Suprapubic skin (tissue), 3 donors: Measurements from ENCODE around the gene TENM3.

Experiments
- EP300 ChIP-seq: sonication (generic); formaldehyde crosslinking; IDR thresholded peaks from one replicate; pipeline ENCODE4 v1.6.1; 2017; ENCODE audit warnings: antibody characterized with exemption
- POLR2A ChIP-seq, 2 donors: fragments of 450-650 bp; IDR thresholded peaks; one replicate each; pipeline ENCODE4 v1.6.1; 2017; ENCODE audit warnings: antibody characterized with exemption in 2 of 2, mild to moderate bottlenecking in 2 of 2, moderate library complexity in 2 of 2
- TF ChIP-seq, protein P1 (sequence below), 2 donors: fragments of 200-600 bp in 1 of 2; fragments of 450-650 bp in 1 of 2; sonication (generic) in 1 of 2; IDR thresholded peaks; one replicate each; pipeline ENCODE4 v1.5.1; 2016 to 2019; ENCODE audit warnings: antibody characterized with exemption in 2 of 2, mild to moderate bottlenecking in 1 of 2, moderate library complexity in 1 of 2

DNA sequence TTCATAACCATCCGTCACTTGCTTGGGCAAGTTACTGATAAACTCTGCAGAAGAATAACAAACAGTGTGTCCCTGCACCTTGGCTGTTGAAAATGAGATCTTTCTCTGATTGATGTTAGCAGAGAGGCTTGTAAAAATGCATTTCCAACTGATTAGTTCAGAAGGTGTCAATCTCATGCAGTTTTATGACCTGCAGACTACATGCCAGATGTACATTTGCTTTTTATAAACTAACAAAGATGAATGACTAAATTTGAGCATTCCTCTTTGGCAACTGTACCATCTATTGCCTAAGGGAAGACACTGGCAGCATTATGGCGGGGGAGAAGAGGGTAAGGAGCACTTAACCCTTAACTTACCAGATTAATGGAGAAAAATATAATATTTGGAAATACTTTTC, 481.2 kb downstream of the TENM3 start:
- TF ChIP-seq POLR2A (IDR thresholded peaks at IDR 0.05), result no peak
- TF ChIP-seq, protein P1, sequence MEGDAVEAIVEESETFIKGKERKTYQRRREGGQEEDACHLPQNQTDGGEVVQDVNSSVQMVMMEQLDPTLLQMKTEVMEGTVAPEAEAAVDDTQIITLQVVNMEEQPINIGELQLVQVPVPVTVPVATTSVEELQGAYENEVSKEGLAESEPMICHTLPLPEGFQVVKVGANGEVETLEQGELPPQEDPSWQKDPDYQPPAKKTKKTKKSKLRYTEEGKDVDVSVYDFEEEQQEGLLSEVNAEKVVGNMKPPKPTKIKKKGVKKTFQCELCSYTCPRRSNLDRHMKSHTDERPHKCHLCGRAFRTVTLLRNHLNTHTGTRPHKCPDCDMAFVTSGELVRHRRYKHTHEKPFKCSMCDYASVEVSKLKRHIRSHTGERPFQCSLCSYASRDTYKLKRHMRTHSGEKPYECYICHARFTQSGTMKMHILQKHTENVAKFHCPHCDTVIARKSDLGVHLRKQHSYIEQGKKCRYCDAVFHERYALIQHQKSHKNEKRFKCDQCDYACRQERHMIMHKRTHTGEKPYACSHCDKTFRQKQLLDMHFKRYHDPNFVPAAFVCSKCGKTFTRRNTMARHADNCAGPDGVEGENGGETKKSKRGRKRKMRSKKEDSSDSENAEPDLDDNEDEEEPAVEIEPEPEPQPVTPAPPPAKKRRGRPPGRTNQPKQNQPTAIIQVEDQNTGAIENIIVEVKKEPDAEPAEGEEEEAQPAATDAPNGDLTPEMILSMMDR (IDR thresholded peaks at IDR 0.05), result no peak
- no peak for TF ChIP-seq EP300
